Measurements from ENCODE around the gene MYCBPAP. TPM values are rescaled to one million over a fixed set of nuclear protein-coding genes. Genes with fewer than 3 reads are reported as not detected.

The MYCBPAP gene
- total RNA-seq, 4 donors from 2014 or later, result 0.42 to 4.6 (median 1.3) TPM

DNA sequence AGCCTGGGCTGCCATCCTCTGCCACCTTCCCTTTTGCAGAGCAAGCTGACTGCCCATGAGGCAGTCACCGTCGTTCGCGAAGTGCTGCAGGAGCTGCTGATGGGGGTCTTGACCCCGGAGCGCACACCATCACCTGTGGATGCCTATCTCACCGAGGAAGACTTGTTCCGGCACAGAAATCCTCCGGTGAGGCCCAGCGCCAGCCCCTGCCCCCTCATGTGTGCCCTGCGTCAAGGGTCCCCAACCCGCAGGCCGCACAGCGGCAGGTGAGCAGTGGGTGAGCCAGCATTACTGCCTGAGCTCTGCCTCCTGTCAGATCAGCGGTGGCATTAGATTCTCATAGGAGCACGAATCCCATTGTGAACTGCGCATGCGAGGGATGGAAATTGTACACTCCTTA, 16.6 kb downstream of the MYCBPAP start:
- Histone ChIP-seq H3K9me3 (no peaks in the 10 kb centered on the region), H3K4me3 (no peak overlapping the region), H3K36me3 (no peaks in the 10 kb centered on the region), H3K4me1 (no peaks in the 10 kb centered on the region), H3K27me3 (peaks cover 10% of the 10 kb centered on the region), H3K27ac (no peak overlapping the region)
- WGBS, result 93% methylated on average over 7 of the region's 18 CpGs
- TF ChIP-seq POLR2A (IDR thresholded peaks at IDR 0.05) (no peak), EP300 (IDR thresholded peaks at IDR 0.05) (no peak)
- no peak for DNase-seq (ENCODE audit: low spot score in 2 of 2)

GRCh38 chr17:50527155-50527762, 19.0 kb downstream of the MYCBPAP start:
- Histone ChIP-seq H3K27me3 (peaks cover 30% of the 10 kb centered on the region), H3K4me3 (no peak overlapping the region), H3K27ac (no peak overlapping the region), H3K4me1 (peaks cover 8% of the 10 kb centered on the region), H3K9me3 (no peaks in the 10 kb centered on the region), H3K36me3 (no peaks in the 10 kb centered on the region)
- TF ChIP-seq POLR2A (IDR thresholded peaks at IDR 0.05) (no peak), CTCF (IDR thresholded peaks at IDR 0.05) (no peak), EP300 (IDR thresholded peaks at IDR 0.05) (no peak), POLR2AphosphoS5 (IDR thresholded peaks at IDR 0.05) (no peak)
- WGBS, result 61% methylated on average over 5 of the region's 5 CpGs
- DNase-seq (ENCODE audit: low spot score in 2 of 2), result no peak

GRCh38 chr17:50527949-50528474, 19.8 kb downstream of the MYCBPAP start:
- 46% methylated on average over 4 of the region's 4 CpGs for WGBS
- TF ChIP-seq CTCF (IDR thresholded peaks at IDR 0.05) (no peak), POLR2AphosphoS5 (IDR thresholded peaks at IDR 0.05) (no peak), POLR2A (IDR thresholded peaks at IDR 0.05) (no peak), EP300 (IDR thresholded peaks at IDR 0.05) (no peak)
- Histone ChIP-seq H3K9me3 (no peaks in the 10 kb centered on the region), H3K4me3 (no peak overlapping the region), H3K4me1 (peaks cover 15% of the 10 kb centered on the region), H3K36me3 (no peaks in the 10 kb centered on the region), H3K27ac (no peak overlapping the region), H3K27me3 (peaks cover 38% of the 10 kb centered on the region)
- no peak for DNase-seq (ENCODE audit: low spot score in 2 of 2)

DNA sequence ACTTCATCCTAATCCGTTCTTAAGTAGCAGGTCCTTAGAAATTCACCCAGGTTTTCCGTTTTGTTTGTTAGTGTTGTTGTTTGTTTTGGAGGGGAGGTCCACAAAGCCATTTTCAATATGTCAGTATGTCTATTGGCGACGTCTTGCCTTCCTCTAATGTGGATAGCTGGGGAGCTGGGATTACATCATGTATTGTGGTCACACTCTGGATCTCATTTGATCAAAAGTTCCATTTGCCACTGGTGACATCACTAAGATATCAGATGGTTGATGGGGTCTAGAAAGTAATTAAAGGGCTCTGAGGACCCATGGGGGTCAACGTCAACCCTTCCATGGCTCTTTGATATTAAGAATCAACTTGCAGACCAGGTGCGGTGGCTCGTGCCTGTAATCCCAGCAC, 21.6 kb downstream of the MYCBPAP start:
- DNase-seq (ENCODE audit: low spot score in 2 of 2), result no peak
- Histone ChIP-seq H3K36me3 (no peaks in the 10 kb centered on the region), H3K27ac (no peak overlapping the region), H3K4me3 (no peak overlapping the region), H3K9me3 (no peaks in the 10 kb centered on the region), H3K4me1 (peaks cover 34% of the 10 kb centered on the region), H3K27me3 (peaks cover 38% of the 10 kb centered on the region)
- 86% methylated on average over 7 of the region's 7 CpGs for WGBS
- TF ChIP-seq POLR2A (IDR thresholded peaks at IDR 0.05), result no peak

- TF ChIP-seq EP300 (IDR thresholded peaks at IDR 0.05), result no peak
- TF ChIP-seq POLR2AphosphoS5 (IDR thresholded peaks at IDR 0.05), result no peak
- TF ChIP-seq POLR2A (IDR thresholded peaks at IDR 0.05), result no peak
- no peak for TF ChIP-seq CTCF (IDR thresholded peaks at IDR 0.05)
- 65% methylated on average over 6 of the region's 6 CpGs for WGBS
- H3K27ac ChIP-seq, result no peak overlapping the region
- H3K27me3 ChIP-seq, result peaks cover 38% of the 10 kb centered on the region
- H3K36me3 ChIP-seq, result no peaks in the 10 kb centered on the region
- H3K4me1 ChIP-seq, result peaks cover 44% of the 10 kb centered on the region
- DNase-seq (ENCODE audit: low spot score in 2 of 2), result no peak
- H3K4me3 ChIP-seq, result no peak overlapping the region
- H3K9me3 ChIP-seq, result no peaks in the 10 kb centered on the region
These were observed 23.3 kb downstream of the MYCBPAP start for GRCh38 chr17:50531428-50532025.

- TF ChIP-seq POLR2AphosphoS5 (IDR thresholded peaks at IDR 0.05) (peak in 1 of 3 donors; percentile 61), CTCF (IDR thresholded peaks at IDR 0.05) (no peak)
- Histone ChIP-seq H3K9me3 (no peaks in the 10 kb centered on the region), H3K36me3 (no peaks in the 10 kb centered on the region), H3K4me3 (peak within 1 kb of the TSS; percentile 51), H3K4me1 (peaks cover 44% of the 10 kb centered on the region), H3K27me3 (peaks cover 38% of the 10 kb centered on the region), H3K27ac (peak within 1 kb of the TSS; percentile 78)
- WGBS, result 3% methylated on average over 8 of the region's 21 CpGs
- no peak for DNase-seq (ENCODE audit: low spot score in 2 of 2)
These were observed 24.3 kb downstream of the MYCBPAP start, which contains the start of gene EPN3 for GRCh38 chr17:50532452-50533024. Gene EPN3 (plus strand): TSS chr17:50532735. CDS start chr17:50536557, 3,822 bp downstream.

All from suprapubic skin (tissue), 4 donors.